Hepatic stellate cell (primary cell): ENCODE data around the gene SCFD1.
"Not testable (repeated sequence)": the region's sequence is repeated elsewhere in the genome, so short reads cannot be mapped to it uniquely, and the experiment has no call there.

Experiments
- DNase-seq: peaks from one replicate; pipeline ENCODE4 v3.0.0; 2011; ENCODE audit warnings: low spot score

Gene SCFD1

DNA sequence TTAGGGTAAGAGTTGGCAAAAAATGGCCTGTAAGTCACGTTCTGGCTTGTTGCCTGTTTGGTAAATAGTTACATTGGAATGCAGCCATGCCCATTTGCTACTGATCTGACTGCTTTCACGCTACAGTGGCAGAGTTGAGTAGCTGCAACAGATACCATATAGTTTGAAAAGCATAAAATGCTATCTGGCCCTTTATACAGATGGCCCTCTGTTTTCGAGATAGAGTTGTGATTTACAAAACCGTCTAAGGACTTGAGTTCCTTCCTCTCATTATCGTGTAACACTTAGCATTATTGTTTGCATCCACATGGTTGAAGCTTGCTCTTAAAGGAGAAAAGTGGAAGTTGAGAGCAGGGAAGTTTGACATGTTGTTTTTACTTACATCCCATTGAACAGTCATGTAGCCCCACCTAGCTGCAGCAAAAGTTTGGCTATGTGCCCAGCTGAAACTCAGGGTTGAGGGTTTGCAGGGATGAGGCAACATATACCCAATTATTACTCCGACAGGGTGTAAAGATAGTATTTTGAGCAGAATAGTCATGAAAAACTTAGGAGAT, 11.3 kb upstream of the SCFD1 start:
- DNase-seq, result peak; percentile 11

DNA sequence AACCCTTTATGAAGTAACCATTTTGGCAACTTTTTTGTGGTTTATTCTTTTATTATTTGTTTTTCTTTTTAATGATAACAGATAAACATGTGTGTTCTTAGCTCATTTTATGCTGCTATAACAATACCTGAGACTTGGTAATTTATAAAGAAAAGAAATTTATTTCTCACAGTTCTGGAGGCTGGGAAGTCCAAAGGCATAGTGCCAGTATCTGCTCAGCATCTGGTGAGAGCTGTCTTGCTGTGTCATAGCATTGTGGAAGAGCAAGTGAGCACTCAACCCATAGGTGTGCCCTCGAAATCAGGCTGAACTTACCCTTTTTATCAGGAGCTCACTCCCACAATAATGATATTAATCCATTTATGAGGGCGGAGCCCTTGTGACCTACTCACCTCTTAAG, 8.0 kb upstream of the SCFD1 start:
- DNase-seq, result no peak

DNA sequence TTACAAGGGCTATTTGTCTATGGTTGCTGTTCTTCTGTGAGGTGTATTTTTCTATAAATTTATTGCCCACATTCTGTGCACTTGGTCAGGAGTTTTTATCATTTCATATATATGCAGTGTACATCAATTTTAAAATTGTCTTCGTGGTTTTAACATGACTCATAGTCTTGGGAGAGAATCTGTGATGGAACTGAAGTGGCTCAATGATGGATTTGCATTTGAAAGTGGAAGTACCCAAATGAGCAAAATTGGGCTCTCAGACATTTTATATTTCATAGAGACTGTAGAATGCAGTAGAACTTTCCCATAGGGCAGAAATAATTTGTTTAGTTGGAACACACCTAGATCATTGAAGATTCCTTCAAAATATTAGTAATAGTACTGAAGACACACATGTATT, 1.9 kb upstream of the SCFD1 start:
- peak; percentile 27 for DNase-seq

DNA sequence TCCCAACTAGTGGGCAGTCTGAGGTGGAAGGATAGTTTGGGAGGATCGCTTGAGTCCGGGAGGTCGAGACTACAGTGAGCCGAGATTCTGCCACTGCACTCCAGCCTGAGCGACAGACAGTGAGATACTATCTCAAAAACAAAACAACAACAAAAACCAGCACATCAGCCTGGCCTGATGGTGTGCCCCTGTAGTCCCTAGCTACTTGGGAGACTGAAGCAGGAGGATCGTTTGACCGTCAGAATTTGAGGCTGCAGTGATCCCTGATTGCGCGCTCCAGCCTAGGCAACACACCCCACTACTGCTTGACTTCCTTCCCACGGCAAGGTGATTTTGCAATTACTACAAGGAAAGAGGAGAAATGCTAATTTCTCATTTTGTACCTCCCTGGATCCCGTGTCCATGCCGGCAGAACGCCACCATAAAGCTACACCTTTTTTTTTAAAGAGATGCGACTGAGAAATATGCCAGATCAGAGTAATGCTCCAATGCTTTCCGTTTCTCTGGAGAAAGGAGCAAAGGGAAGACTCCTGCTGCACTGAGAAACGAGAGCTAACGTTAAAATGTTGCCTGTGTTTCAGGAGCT, 672 bp upstream of the SCFD1 start:
- DNase-seq, result peak; percentile 6

DNA sequence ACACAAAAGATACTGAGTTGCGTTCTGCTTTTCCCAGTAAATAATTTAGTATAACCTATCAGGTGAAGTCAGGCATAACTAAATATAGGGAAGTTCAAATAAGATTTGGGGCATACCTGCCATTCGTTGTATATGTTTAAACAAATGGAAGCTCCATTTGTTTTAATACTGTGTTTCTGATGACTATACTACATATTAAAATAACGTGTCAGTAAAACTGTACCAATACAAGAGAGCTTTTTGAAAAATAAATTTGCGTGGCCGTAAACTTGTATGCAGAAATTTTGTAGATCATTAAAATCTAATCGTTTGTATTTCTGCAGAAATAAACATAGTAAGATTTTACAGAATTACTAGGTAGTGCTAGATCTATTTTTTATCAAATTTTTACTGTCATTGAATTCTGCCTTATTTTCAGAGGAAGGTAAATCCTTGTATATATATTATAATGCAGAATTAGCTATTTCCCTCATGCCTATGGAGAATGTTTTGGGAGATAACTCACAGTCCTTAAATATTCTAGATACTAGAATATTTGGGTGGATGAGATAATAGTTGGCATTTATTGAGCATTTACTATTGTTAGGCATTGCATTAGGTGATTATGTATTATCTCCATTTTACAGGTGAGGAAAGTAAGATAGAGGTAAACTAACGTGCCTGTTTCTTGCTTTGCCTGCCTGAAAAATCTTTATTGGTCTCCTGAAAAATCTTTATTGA, 1.5 kb downstream of the SCFD1 start:
- no peak for DNase-seq

DNA sequence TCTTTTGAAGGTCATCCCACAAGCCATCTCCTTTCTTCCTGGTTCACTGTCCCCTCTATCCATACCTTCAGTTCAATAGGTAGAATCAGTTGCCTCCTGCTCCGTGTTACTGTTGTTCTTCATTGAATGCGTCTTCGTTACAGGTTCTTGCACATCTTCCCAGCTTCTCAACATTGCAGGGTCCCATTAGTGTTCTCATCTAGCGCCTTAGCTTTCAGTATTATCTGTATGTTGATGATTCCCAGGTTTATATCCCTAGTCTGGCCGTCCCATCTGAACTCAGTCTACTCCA, 2.0 kb downstream of the SCFD1 start:
- DNase-seq, result no peak

DNA sequence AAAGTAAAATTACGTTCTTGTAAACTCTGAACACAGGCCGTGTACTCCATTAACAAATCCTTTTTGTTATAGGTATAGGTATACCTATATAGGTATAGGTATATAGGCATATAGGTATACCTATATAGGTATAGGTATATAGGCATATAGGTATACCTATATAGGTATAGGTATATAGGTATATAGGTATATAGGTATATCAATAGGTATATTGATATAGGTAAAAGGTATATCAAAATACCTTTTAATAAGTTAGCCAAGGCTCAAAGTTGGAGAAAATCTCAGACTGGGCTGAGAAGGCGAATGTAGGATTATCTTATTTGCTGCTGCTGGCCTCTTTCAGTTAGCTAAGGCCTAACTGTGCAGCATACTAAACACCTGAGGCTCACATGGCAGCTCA, 3.4 kb downstream of the SCFD1 start:
- no peak for DNase-seq

DNA sequence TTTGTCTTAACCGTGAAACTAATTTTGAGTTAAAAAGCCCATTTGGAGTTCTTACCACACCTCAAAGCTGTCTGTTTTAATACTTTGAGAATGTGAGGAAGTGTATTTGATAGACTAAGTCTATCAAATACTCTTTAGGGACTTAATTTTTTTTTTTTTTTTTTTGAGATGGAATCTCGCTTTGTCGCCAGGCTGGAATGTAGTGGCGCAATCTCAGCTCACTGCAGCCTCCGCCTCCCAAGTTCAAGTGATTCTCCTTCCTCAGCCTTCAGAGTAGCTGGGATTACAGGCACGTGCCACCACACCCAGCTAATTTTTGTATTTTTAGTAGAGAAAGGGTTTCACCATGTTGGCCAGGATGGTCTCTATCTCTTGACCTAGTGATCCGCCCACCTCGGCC, 7.3 kb downstream of the SCFD1 start:
- DNase-seq, result not testable (repeated sequence)

DNA sequence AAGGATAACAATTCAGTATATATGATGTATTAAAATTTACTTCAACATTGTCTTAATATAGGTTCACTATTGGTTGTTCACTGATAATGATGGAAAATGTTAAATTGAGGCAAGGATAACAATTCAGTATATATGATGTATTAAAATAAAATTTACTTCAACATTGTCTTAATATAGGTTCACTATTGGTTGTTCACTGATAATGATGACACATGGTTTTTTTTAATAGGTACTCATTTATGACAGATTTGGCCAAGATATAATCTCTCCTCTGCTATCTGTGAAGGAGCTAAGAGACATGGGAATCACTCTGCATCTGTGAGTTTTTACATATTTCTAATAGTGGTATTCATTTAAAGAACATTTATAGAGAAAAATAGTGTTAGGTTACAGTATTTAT, 8.1 kb downstream of the SCFD1 start:
- no peak for DNase-seq

DNA sequence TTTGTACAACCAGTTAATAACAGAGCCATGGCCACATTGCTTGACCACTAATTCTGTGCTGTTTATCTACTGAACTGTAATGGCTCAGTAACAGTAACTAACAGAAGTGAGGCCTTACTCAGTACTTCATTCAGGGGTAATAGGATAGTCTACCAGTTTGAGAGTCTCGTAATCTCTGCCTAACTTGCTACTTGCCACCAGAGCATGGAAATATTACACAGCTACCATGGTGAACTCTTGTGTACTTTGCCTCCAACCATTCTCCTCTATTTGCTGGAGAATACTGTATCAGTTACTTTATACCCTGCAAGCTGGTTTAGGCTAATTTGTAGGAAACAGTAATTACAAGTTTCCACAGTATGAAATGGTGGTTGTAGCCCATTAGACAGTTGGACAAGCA, 10.6 kb downstream of the SCFD1 start:
- no peak for DNase-seq

DNA sequence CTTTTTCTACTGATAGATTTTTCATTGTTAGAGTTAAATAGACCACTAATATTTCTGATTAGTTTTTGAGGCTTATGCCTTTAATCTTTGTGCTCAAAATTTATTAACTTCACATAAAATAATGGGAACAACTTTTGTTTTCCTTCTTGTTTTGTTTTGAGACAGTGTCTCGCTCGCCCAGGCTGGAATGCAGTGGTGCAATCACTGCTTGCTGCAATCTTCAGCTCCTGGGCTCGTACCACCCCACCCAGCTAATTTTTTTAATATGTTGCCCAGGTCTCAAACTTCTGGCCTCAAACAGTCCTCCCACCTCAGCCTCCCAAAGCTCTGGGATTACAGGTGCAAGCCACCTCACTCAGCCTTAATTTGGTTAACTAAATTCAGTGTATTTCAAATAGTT, 16.8 kb downstream of the SCFD1 start:
- no peak for DNase-seq

DNA sequence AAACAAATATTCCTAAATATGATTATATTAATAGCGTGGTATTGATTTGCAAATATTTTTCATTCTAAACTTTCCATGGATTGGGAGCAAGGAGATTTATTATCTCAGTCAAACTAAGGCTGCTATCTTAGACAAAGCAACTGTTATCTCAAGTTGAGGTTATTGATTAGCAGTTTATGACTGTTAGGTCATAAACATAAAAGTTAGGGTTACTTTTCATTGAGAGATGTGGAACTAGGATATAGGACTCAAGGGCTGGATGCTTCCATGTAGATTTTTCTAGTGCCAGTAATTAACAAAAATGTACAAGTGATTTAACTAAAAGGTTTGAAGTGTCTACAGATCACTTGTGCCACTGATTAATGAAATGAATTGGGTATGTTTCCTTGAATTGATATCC, 19.1 kb downstream of the SCFD1 start:
- DNase-seq, result no peak

DNA sequence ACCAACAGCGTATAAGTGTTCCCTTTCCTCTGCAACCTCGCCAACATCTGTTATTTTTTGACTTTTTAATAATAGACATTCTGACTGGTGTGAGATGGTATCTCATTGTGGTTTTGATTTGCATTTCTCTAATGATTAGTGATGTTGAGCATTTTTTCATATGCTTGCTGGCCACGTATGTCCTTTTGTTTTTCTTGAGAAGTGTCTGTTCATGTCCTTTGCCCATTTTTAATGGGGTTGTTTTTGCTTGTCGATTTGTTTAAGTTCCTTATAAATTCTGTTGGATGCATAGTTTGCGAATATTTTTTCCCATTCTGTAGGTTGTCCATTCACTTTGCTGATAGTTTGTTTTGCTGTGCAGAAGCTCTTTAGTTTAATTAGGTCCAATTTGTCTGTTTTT, 22.3 kb downstream of the SCFD1 start:
- DNase-seq, result not testable (repeated sequence)

DNA sequence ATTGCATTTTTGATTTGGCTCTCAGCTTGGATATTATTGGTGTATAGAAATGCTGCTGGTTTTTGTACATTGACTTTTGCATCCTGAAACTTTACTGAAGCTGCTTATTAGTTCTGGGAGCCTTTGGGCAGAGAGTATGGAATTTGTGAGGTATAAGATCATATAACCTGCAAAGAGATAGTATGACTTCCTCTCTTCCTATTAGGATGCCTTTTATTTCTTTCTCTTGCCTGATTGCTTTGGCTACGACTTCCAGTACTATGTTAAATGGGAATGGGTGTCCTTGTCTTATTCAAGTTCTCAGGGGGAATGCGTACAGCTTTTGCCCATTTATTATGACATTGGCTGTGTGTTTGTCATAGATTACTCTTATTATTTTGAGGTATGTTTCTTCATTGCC, 23.5 kb downstream of the SCFD1 start:
- DNase-seq, result no peak

DNA sequence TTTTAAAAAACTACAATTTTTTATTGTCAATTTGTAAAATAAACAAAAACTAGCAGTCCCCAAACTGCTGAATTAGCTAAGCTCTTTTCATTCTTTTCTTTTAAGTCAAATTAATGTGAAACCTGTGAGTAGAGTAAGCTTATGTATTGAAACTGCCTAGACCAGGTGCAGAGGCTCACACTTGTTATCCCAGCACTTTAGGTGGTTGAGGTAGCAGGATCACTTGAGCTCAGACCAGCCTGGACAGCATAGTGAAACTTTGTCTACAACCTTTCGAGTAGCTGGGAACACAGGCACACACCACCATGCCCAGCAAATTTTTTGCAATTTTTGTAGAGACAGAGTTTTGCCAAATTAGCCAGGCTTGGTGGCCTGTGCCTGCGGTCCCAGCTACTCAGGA, 26.4 kb downstream of the SCFD1 start:
- DNase-seq, result no peak

DNA sequence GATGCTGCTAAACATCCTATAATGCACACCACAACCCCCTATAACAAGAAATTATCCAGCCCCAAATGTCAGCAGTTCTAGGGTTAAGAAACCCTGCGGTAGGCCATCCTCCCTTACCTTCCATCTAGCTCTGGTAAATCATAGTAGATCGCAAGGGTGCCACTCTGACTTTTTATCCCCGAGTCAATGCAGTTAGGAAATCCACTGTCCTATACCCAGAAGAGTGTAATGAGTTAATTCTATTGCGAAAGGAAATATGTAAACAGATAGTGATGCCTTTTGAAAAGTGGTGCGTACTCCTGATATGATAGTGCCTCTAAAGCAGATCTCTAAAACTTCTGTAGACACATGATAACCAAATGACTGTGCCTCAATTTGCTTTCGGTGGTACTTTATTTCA, 29.8 kb downstream of the SCFD1 start:
- DNase-seq, result no peak

DNA sequence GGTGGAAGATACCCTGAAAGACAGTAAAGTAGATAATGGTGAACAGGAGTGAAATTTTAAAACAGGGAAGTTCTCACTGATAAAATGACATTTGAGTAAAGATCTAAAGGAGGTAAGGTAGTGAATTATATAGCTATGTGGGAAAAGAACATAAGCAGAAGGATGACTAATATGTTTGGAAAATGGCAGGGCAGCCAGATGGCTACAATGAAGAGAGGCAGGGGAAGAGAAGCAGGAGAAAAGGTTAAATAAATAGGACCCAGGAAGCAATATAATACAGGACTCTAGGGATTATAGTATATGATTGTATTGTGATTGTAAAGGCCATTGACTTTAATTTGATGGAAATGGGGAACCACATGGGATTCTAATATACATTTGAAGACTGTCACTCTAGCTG, 33.0 kb downstream of the SCFD1 start:
- DNase-seq, result no peak

DNA sequence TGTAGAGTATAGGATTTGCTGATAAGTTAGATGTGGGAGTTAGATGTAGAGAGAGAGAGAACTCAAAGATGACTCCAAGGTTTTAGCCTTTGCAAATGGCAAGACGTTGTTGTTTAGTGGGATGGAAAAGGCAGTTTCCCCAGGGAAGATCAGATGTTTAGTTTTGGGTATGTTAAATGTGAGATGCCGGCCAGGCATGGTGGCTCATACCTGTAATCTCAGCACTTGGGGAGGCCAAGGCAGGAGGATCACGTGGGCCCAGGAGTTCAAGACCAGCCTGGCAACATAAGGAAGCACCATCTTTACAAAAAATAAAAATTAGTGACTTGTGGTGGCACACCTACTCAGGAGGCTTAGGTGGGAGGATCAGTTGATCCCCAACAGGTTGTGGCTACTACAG, 33.5 kb downstream of the SCFD1 start:
- DNase-seq, result no peak

DNA sequence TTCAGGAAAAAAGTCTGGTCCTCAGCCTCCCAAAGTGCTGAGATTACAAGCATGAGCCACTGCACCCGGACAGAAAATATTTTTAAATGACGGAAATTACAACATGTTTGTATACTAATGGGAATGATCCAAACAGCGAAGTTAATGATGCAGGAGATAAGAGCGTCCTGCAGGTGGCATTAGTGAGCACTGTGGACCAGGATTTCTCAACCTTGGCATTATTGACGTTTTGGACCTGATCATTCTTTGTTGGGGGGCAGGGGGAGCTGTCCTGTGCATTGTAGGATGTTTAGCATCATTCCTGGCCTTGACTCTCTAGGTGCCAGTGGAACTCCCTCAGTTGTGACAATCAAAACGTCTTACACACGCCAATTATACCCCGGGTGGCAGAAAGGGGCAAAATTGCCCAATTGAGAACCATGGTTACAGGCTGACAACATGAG, 34.1 kb downstream of the SCFD1 start:
- peak; percentile 4 for DNase-seq

DNA sequence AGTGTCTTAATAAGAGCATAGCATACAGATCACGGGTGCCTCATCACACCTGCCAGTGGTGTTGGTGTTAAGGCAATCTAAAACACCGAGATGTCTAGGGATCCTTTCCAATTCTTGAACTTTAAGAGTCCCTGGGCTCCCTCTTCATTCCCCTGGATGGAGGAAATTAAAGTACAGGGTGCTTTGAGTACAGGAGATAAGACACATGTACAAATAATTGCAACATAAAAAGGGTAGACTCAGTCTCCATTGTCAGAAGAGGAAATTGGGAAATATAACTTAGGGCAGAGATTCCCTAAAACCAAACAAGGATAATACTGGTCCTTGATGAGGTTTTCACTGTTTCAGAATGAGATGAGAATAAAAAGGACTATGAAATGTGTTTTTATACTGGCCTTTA, 34.9 kb downstream of the SCFD1 start:
- DNase-seq, result no peak

DNA sequence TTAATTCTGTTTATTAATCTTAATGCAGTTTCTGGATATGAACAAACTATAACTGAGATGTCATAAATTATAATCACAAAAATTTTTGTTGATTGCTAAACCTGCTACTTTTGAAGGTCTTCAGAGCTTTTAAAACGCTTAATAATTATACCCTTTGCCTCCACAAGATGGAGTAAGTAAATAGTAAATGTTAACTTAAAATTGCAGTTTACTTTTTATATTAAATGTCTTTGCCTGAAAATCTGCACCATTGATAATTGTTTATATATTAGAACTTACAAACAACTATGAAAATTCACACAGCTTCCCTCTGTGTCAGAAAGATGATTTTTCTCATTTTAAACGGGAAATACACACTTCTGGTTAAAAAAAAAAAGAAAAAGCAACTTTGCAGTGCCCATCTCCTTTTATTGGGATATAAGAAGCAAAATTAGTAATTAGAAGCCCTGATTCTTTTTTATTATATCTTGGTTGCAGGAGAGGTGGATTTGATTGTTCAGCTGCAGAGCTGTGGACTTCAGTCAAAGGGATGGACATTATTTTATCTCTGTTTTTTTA, 35.6 kb downstream of the SCFD1 start:
- no peak for DNase-seq

DNA sequence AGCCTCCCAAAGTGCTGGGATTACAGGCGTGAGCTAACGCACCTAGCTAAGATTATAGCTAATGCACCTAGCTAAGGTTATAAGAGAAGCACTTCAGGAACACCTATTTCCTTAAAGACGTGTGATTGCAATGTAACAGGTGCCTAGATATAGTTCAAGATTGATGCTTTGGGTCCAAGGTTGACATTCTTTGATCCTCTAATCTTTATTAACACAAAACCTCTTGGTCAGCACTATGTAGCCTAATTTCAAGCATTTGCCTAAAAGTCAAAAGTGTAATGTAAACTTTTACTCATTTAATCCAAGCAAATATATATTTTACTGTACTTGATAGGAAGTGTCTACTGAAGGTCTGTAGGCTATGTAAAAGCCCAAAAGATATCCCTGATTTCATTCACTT, 36.5 kb downstream of the SCFD1 start:
- no peak for DNase-seq

DNA sequence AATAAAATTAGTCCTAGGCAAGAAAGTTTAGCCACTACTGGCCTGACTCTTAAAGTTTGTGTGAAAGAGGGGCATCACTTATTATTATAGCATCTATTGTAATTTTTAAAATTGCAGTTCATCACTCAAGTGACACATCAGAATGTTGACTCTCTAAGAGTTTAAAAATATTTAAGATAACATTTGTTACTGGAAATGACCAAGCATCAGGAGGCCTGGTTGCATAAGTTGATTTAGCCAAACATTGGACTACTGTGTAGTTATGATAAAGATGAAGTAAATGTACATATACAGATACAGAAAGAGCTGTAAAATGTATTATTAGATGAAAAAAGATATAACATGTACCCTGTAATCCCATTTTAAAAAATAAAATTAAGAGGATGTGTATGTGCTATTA, 47.5 kb downstream of the SCFD1 start:
- no peak for DNase-seq

DNA sequence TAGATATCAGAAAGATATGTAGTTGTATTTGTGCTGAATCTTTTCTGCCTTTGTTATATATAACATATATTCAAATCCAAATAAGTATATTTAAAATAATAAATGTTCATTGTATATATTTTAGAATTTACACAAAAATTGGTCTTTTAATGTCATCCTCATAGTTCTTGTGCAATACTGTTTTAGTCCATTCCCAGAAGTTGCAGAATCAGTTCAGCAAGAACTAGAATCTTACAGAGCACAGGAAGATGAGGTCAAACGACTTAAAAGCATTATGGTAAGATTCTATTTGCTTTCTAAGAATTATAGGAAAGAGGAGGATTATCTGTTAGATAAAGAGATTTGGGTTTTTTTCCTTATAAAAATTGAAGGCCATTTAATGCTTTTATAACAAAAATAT, 51.0 kb downstream of the SCFD1 start:
- DNase-seq, result no peak
